Osteocyte (in vitro differentiated cells): ENCODE measurements around the gene FAM53A. TPM values are rescaled to one million over a fixed set of nuclear protein-coding genes. Genes with fewer than 3 reads are reported as not detected.

Source experiments
- DNase-seq: peaks from one replicate; pipeline ENCODE4 v3.0.0; 2021; ENCODE audit warnings: mixed read lengths; ENCODE audit not compliant: unreplicated experiment; ENCODE audit errors: extremely low spot score
- H3K27ac Mint-ChIP-seq: one replicate; pipeline ENCODE4 v1.8.0; 2021; ENCODE audit warnings: mild to moderate bottlenecking, mixed read lengths; ENCODE audit not compliant: unreplicated experiment
- H3K27me3 Mint-ChIP-seq: one replicate; pipeline ENCODE4 v1.8.0; 2021; ENCODE audit warnings: mixed read lengths; ENCODE audit not compliant: unreplicated experiment
- H3K36me3 Mint-ChIP-seq: one replicate; pipeline ENCODE4 v1.8.0; 2021; ENCODE audit warnings: mixed read lengths; ENCODE audit not compliant: unreplicated experiment
- H3K4me1 Mint-ChIP-seq: one replicate; pipeline ENCODE4 v1.8.0; 2021; ENCODE audit warnings: mixed read lengths; ENCODE audit not compliant: unreplicated experiment
- H3K4me3 Mint-ChIP-seq: one replicate; pipeline ENCODE4 v1.8.0; 2021; ENCODE audit warnings: mild to moderate bottlenecking, moderate library complexity, mixed read lengths; ENCODE audit not compliant: unreplicated experiment
- H3K9me3 Mint-ChIP-seq: one replicate; pipeline ENCODE4 v1.8.0; 2021; ENCODE audit warnings: mixed read lengths; ENCODE audit not compliant: unreplicated experiment
- CTCF ChIP-seq: fragments of 200-600 bp; sonication (generic); IDR thresholded peaks from 2 replicates; pipeline ENCODE4 v1.5.0; 2021; ENCODE audit warnings: antibody characterized with exemption, mild to moderate bottlenecking, moderate library complexity
- total RNA-seq: library from RNA; stranded (reverse); gene quantifications from 2 replicates; pipeline ENCODE4 v1.2.1, GENCODE V29; 2021

Gene FAM53A
- total RNA-seq, 1 donor from 2014 or later: 6.2 TPM

- peaks cover 53% of the 10 kb centered on the region for H3K4me1 Mint-ChIP-seq
- H3K4me3 Mint-ChIP-seq: peak overlapping the region; percentile 84
- H3K27me3 Mint-ChIP-seq: no peaks in the 10 kb centered on the region
- H3K36me3 Mint-ChIP-seq: peaks cover 3% of the 10 kb centered on the region
- TF ChIP-seq CTCF: no peak
- no peak for DNase-seq
- peak overlapping the region; percentile 57 for H3K27ac Mint-ChIP-seq
- no peaks in the 10 kb centered on the region for H3K9me3 Mint-ChIP-seq
Observed at GRCh38 chr4:1723131-1723801, 39.2 kb upstream of the FAM53A start.

GRCh38 chr4:1722551-1723118 is 38.5 kb upstream of the FAM53A start:
- no peak for DNase-seq
- peaks cover 3% of the 10 kb centered on the region for H3K36me3 Mint-ChIP-seq
- H3K27ac Mint-ChIP-seq: peak overlapping the region; percentile 57

GRCh38 chr4:1721666-1722550 is 37.8 kb upstream of the FAM53A start:
- Mint-ChIP-seq H3K27me3 (no peaks in the 10 kb centered on the region), H3K36me3 (peaks cover 3% of the 10 kb centered on the region), H3K4me3 (peak overlapping the region; percentile 84), H3K4me1 (peaks cover 42% of the 10 kb centered on the region), H3K9me3 (no peaks in the 10 kb centered on the region), H3K27ac (peak overlapping the region; percentile 73)
- no peak for TF ChIP-seq CTCF
- no peak for DNase-seq

More at GRCh38 chr4:1722551-1723118, 38.5 kb upstream of the FAM53A start:
- Mint-ChIP-seq H3K4me3 (peak overlapping the region; percentile 84), H3K27me3 (no peaks in the 10 kb centered on the region), H3K4me1 (peaks cover 50% of the 10 kb centered on the region), H3K9me3 (no peaks in the 10 kb centered on the region)
- TF ChIP-seq CTCF: no peak

- peak; percentile 96 for DNase-seq
- H3K9me3 Mint-ChIP-seq: no peaks in the 10 kb centered on the region
- peaks cover 35% of the 10 kb centered on the region for H3K4me1 Mint-ChIP-seq
- H3K27me3 Mint-ChIP-seq: no peaks in the 10 kb centered on the region
- peak within 1 kb of the TSS; percentile 92 for H3K27ac Mint-ChIP-seq
- peaks cover 3% of the 10 kb centered on the region for H3K36me3 Mint-ChIP-seq
- TF ChIP-seq CTCF: no peak
- H3K4me3 Mint-ChIP-seq: peak within 1 kb of the TSS; percentile 87
Observed at GRCh38 chr4:1721003-1721665, 37.0 kb upstream of the FAM53A start, which contains the start of the genes TACC3 and TMEM129. TACC3 (plus strand) TSS chr4:1721521; CDS start chr4:1723422, 1,901 bp downstream. TMEM129 (minus strand) TSS chr4:1721323; CDS start chr4:1720837, 486 bp downstream.
